ENCODE results near the gene GPR68.

GPR68 gene

DNA sequence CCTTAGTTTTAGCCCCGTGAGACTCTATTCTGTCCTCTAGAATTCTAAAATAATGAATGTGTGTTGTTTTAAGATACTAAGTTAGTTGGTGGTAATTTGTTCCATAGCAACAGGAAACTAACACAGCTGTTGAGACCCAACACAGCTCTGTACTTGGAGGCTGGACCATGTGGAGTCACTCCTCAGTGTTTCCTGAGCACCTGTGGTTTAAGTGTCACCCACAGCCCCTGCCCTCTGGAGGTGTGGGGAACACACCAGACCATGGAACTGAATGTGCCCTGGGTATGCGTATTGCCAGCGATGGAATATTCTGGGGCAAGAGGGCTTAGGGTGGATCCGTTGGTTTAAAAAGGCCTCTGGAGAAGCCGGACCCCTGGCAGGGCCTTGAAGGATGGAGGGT lies 16.6 kb upstream of the GPR68 start:
- peaks cover 6 to 34% (median 21%) of the 10 kb centered on the region in 3 experiments for H3K27me3 ChIP-seq (ENCODE audit: control insufficient read depth in 3 of 3, insufficient read depth in 3 of 3, low read depth in 1 of 3, low read length in 3 of 3)
- no peak overlapping the region for H4K91ac ChIP-seq (ENCODE audit: low read depth, low read length, poor library complexity)
- H2BK120ac ChIP-seq (ENCODE audit: low read depth, low read length): no peak overlapping the region
- H3K4me2 ChIP-seq (ENCODE audit: insufficient read depth, low read length, poor library complexity, severe bottlenecking): no peak overlapping the region
- no peak overlapping the region for H3K18ac ChIP-seq (ENCODE audit: low read length)
- no peak overlapping the region for H3K4ac ChIP-seq (ENCODE audit: low read length)
- no peaks in the 10 kb centered on the region for H3K79me1 ChIP-seq (ENCODE audit: low read depth, low read length)
- peaks cover 0 to 4% of the 10 kb centered on the region in 2 donors for H3K9me3 ChIP-seq (replicated peaks in 1 of 2; ENCODE audit: control insufficient read depth in 2 of 2, insufficient read depth in 1 of 2, low read depth in 1 of 2, low read length in 2 of 2)
- DNase-seq (ENCODE audit: low spot score): no peak
- no peak overlapping the region for H2AFZ ChIP-seq (ENCODE audit: low read length)
- H3K36me3 ChIP-seq (replicated peaks in 1 of 2; ENCODE audit: control insufficient read depth in 2 of 2, insufficient read depth in 2 of 2, low read length in 2 of 2): no peaks in the 10 kb centered on the region
- H2BK12ac ChIP-seq (ENCODE audit: low read length): no peak overlapping the region
- no CpG with 5 or more reads among the region's 5 CpGs for WGBS, 2 donors (ENCODE audit: extremely low coverage in 2 of 2, insufficient read length in 2 of 2, insufficient replicate concordance in 1 of 2)
- no peak overlapping the region for H3K14ac ChIP-seq (ENCODE audit: low read length)
- H3K23ac ChIP-seq (ENCODE audit: low read depth, low read length, poor library complexity): no peak overlapping the region
- H2BK5ac ChIP-seq (ENCODE audit: low read length): no peak overlapping the region
- no peak overlapping the region for H2BK15ac ChIP-seq (ENCODE audit: low read length)
- no peak overlapping the region for H3K9ac ChIP-seq (ENCODE audit: low read depth, low read length, poor library complexity)
- H2AK5ac ChIP-seq (ENCODE audit: low read depth, low read length): no peak overlapping the region
- H3K4me1 ChIP-seq (ENCODE audit: control insufficient read depth in 2 of 2, insufficient read depth in 1 of 2, low read depth in 1 of 2, low read length in 2 of 2): peaks cover 14 to 16% of the 10 kb centered on the region in 2 donors
- no peak overlapping the region for H3K27ac ChIP-seq (replicated peaks; ENCODE audit: low read length)
- H4K8ac ChIP-seq (ENCODE audit: low read depth, low read length): no peak overlapping the region
- no peak overlapping the region for H3K4me3 ChIP-seq (ENCODE audit: low read length in 2 of 2)

DNA sequence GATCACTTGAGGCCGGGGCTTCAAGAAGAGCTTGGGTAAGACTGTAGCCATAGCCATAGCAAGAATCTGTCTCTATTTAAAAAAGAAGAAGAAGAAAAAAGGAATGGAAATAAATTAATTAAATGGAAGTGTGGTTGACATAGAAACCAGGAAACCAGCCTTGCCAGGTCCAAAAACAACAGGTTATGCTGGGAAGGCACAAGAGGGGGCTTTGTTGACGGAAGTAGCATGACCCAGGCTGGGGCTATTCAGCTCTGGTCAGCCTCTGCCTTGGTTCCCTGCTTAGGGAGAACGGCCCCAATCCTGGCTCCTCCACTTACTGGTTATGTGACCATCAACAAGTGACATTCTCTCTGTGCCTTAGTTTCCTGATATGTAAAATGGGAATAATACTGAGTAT lies 14.4 kb upstream of the GPR68 start:
- Histone ChIP-seq H3K9me3 (replicated peaks in 1 of 2; ENCODE audit: control insufficient read depth in 2 of 2, insufficient read depth in 1 of 2, low read depth in 1 of 2, low read length in 2 of 2) (peaks cover 0 to 4% of the 10 kb centered on the region in 2 donors), H2BK12ac (ENCODE audit: low read length) (no peak overlapping the region), H2BK120ac (ENCODE audit: low read depth, low read length) (no peak overlapping the region), H4K8ac (ENCODE audit: low read depth, low read length) (no peak overlapping the region), H3K36me3 (replicated peaks in 1 of 2; ENCODE audit: control insufficient read depth in 2 of 2, insufficient read depth in 2 of 2, low read length in 2 of 2) (no peaks in the 10 kb centered on the region), H2AFZ (ENCODE audit: low read length) (no peak overlapping the region), H3K4me2 (ENCODE audit: insufficient read depth, low read length, poor library complexity, severe bottlenecking) (no peak overlapping the region), H2BK5ac (ENCODE audit: low read length) (no peak overlapping the region), H4K91ac (ENCODE audit: low read depth, low read length, poor library complexity) (no peak overlapping the region), H3K27ac (replicated peaks; ENCODE audit: low read length) (no peak overlapping the region), H3K27me3 (ENCODE audit: control insufficient read depth in 3 of 3, insufficient read depth in 3 of 3, low read depth in 1 of 3, low read length in 3 of 3) (peaks cover 2 to 34% (median 8%) of the 10 kb centered on the region in 3 experiments), H3K4me1 (ENCODE audit: control insufficient read depth in 2 of 2, insufficient read depth in 1 of 2, low read depth in 1 of 2, low read length in 2 of 2) (peaks cover 9 to 19% of the 10 kb centered on the region in 2 donors), H3K23ac (ENCODE audit: low read depth, low read length, poor library complexity) (no peak overlapping the region), H2AK5ac (ENCODE audit: low read depth, low read length) (no peak overlapping the region), H3K79me1 (ENCODE audit: low read depth, low read length) (no peaks in the 10 kb centered on the region), H3K18ac (ENCODE audit: low read length) (no peak overlapping the region), H3K4me3 (ENCODE audit: low read length in 2 of 2) (no peak overlapping the region), H3K14ac (ENCODE audit: low read length) (no peak overlapping the region), H3K4ac (ENCODE audit: low read length) (no peak overlapping the region), H3K9ac (ENCODE audit: low read depth, low read length, poor library complexity) (no peak overlapping the region), H2BK15ac (ENCODE audit: low read length) (no peak overlapping the region)
- WGBS, 2 donors (ENCODE audit: extremely low coverage in 2 of 2, insufficient read length in 2 of 2, insufficient replicate concordance in 1 of 2): no CpG with 5 or more reads among the region's 3 CpGs
- DNase-seq (ENCODE audit: low spot score): no peak

DNA sequence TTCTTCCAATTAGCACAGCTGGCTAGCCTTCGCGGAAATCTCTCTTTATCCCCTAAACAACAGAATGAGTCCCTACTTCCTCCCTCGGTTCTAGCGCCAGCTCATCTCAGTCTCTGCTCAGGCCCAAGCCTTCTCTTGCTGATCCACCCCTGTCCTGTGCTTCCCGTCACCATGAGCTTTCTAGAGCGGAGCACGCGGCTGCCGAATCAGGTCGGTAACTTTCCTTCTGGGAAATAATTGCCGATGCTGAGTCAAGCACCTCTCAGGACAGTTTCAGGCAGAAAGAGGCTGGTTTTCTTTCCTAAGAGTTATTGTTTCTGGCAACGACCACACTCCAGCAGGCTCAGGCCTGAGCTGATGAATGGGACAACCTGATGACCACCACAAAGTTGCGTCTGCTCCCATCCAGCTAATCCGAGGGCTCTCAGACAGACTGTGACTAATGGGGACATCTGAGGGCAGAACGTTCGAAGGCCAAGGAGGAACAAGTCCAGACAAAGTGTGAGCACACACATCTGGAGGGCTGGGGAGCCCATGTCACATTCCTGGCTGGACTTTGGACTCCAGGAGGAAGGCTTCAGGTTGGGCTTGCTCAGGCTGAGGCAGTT lies 13.6 kb upstream of the GPR68 start:
- Histone ChIP-seq H3K4ac (ENCODE audit: low read length) (no peak overlapping the region), H2BK5ac (ENCODE audit: low read length) (no peak overlapping the region), H2AFZ (ENCODE audit: low read length) (peak overlapping the region; percentile 54), H3K36me3 (replicated peaks in 1 of 2; ENCODE audit: control insufficient read depth in 2 of 2, insufficient read depth in 2 of 2, low read length in 2 of 2) (no peaks in the 10 kb centered on the region), H3K9me3 (replicated peaks in 1 of 2; ENCODE audit: control insufficient read depth in 2 of 2, insufficient read depth in 1 of 2, low read depth in 1 of 2, low read length in 2 of 2) (peaks cover 0 to 4% of the 10 kb centered on the region in 2 donors), H3K23ac (ENCODE audit: low read depth, low read length, poor library complexity) (no peak overlapping the region), H2BK12ac (ENCODE audit: low read length) (no peak overlapping the region), H3K27ac (replicated peaks; ENCODE audit: low read length) (no peak overlapping the region), H2BK120ac (ENCODE audit: low read depth, low read length) (no peak overlapping the region), H2BK15ac (ENCODE audit: low read length) (no peak overlapping the region), H3K4me3 (ENCODE audit: low read length in 2 of 2) (no peak overlapping the region), H3K4me2 (ENCODE audit: insufficient read depth, low read length, poor library complexity, severe bottlenecking) (no peak overlapping the region), H4K91ac (ENCODE audit: low read depth, low read length, poor library complexity) (no peak overlapping the region), H3K9ac (ENCODE audit: low read depth, low read length, poor library complexity) (no peak overlapping the region), H4K8ac (ENCODE audit: low read depth, low read length) (no peak overlapping the region), H3K79me1 (ENCODE audit: low read depth, low read length) (no peaks in the 10 kb centered on the region), H3K4me1 (ENCODE audit: control insufficient read depth in 2 of 2, insufficient read depth in 1 of 2, low read depth in 1 of 2, low read length in 2 of 2) (peaks cover 11 to 20% of the 10 kb centered on the region in 2 donors), H3K18ac (ENCODE audit: low read length) (no peak overlapping the region), H2AK5ac (ENCODE audit: low read depth, low read length) (no peak overlapping the region), H3K27me3 (ENCODE audit: control insufficient read depth in 3 of 3, insufficient read depth in 3 of 3, low read depth in 1 of 3, low read length in 3 of 3) (peaks cover 0 to 30% (median 6%) of the 10 kb centered on the region in 3 experiments), H3K14ac (ENCODE audit: low read length) (no peak overlapping the region)
- DNase-seq (ENCODE audit: low spot score): no peak
- no CpG with 5 or more reads among the region's 16 CpGs for WGBS, 2 donors (ENCODE audit: extremely low coverage in 2 of 2, insufficient read length in 2 of 2, insufficient replicate concordance in 1 of 2)

DNA sequence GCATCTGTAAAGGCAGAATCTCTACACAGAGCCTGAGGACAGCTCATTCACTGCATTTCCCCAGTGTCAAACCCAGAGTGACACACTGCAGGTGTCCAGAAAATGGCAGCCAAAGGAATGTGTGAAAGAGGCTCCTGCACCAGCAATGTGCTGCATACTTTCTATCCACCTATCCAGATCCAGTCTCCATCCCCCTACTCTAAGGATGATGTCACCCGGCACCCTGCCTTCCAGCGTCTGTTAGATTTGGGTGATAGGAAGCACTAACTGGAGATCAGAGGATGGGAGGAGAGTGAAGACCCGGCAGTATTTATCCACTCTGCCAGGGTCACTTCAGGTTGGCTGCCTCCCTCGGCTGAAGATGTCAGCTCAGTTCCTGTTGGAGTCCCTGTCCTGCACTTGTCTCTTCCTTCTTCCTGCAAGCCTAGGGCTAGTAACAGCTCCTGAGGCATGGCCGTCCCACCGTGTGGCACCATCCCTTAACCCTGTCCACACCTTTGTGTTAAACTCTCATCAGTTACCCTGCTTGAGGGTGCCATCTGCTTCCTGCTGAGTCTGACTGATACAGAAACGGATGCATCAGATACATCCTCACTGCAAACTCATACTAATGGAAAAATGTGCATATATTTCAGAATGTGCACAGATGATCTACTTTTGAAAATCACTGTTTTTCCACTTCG lies 13.0 kb upstream of the GPR68 start:
- no peaks in the 10 kb centered on the region for H3K36me3 ChIP-seq (replicated peaks in 1 of 2; ENCODE audit: control insufficient read depth in 2 of 2, insufficient read depth in 2 of 2, low read length in 2 of 2)
- H2BK5ac ChIP-seq (ENCODE audit: low read length): no peak overlapping the region
- DNase-seq (ENCODE audit: low spot score): no peak
- H3K27me3 ChIP-seq (ENCODE audit: control insufficient read depth in 3 of 3, insufficient read depth in 3 of 3, low read depth in 1 of 3, low read length in 3 of 3): peaks cover 0 to 31% (median 10%) of the 10 kb centered on the region in 3 experiments
- H3K18ac ChIP-seq (ENCODE audit: low read length): peak overlapping the region; percentile 49
- peaks cover 0 to 4% of the 10 kb centered on the region in 2 donors for H3K9me3 ChIP-seq (replicated peaks in 1 of 2; ENCODE audit: control insufficient read depth in 2 of 2, insufficient read depth in 1 of 2, low read depth in 1 of 2, low read length in 2 of 2)
- no peak overlapping the region for H2BK120ac ChIP-seq (ENCODE audit: low read depth, low read length)
- no peak overlapping the region for H3K4ac ChIP-seq (ENCODE audit: low read length)
- H2BK15ac ChIP-seq (ENCODE audit: low read length): peak overlapping the region; percentile 34
- peak overlapping the region; percentile 54 for H2AFZ ChIP-seq (ENCODE audit: low read length)
- no peak overlapping the region for H3K4me2 ChIP-seq (ENCODE audit: insufficient read depth, low read length, poor library complexity, severe bottlenecking)
- no peak overlapping the region for H2AK5ac ChIP-seq (ENCODE audit: low read depth, low read length)
- no CpG with 5 or more reads among the region's 8 CpGs for WGBS, 2 donors (ENCODE audit: extremely low coverage in 2 of 2, insufficient read length in 2 of 2, insufficient replicate concordance in 1 of 2)
- H3K23ac ChIP-seq (ENCODE audit: low read depth, low read length, poor library complexity): peak overlapping the region; percentile 23
- no peak overlapping the region for H3K27ac ChIP-seq (replicated peaks; ENCODE audit: low read length)
- no peak overlapping the region for H3K14ac ChIP-seq (ENCODE audit: low read length)
- no peak overlapping the region for H3K4me3 ChIP-seq (ENCODE audit: low read length in 2 of 2)
- no peak overlapping the region for H3K9ac ChIP-seq (ENCODE audit: low read depth, low read length, poor library complexity)
- H3K79me1 ChIP-seq (ENCODE audit: low read depth, low read length): no peaks in the 10 kb centered on the region
- no peak overlapping the region for H2BK12ac ChIP-seq (ENCODE audit: low read length)
- H3K4me1 ChIP-seq (ENCODE audit: control insufficient read depth in 2 of 2, insufficient read depth in 1 of 2, low read depth in 1 of 2, low read length in 2 of 2): peaks cover 16 to 20% of the 10 kb centered on the region in 2 donors
- H4K8ac ChIP-seq (ENCODE audit: low read depth, low read length): no peak overlapping the region
- no peak overlapping the region for H4K91ac ChIP-seq (ENCODE audit: low read depth, low read length, poor library complexity)
